Measurements from ENCODE around the gene B3GNT7. TPM values are rescaled to one million over a fixed set of nuclear protein-coding genes. Genes with fewer than 3 reads are reported as not detected.

The B3GNT7 gene
- total and polyA plus RNA-seq, 10 donors = 0.96 to 17.5 (median 11.4) TPM

- no peaks in the 10 kb centered on the region for H3K27me3 ChIP-seq (replicated peaks in 1 of 7)
- H3K27ac ChIP-seq = no peak overlapping the region
- H3K36me3 ChIP-seq = peaks cover 0 to 11% (median 0%) of the 10 kb centered on the region in 6 donors
- intact Hi-C loops (cut with DNase I; ENCODE audit: low total_unique reads) = no loop called here
- peaks cover 0 to 34% (median 18%) of the 10 kb centered on the region in 6 donors for H3K4me1 ChIP-seq
- no peak overlapping the region for H3K4me3 ChIP-seq
- 66 to 73% (median 69%) methylated on average over 22 of the region's 22 CpGs for WGBS, 5 donors
- no peaks in the 10 kb centered on the region for H3K9me3 ChIP-seq
- TF ChIP-seq POLR2AphosphoS5 (IDR thresholded peaks at IDR 0.05) = peak in 2 of 3 donors; percentile 22 to 45
- no peak for TF ChIP-seq CTCF (IDR thresholded peaks at IDR 0.05 in 8 of 11, conservative IDR thresholded peaks at IDR 0.05 in 3 of 11)
- DNase-seq = peak; percentile 73
Observed at GRCh38 chr2:231364961-231365810, 30.3 kb upstream of the B3GNT7 start.

- TF ChIP-seq POLR2AphosphoS5 (IDR thresholded peaks at IDR 0.05) (no peak), CTCF (IDR thresholded peaks at IDR 0.05 in 8 of 11, conservative IDR thresholded peaks at IDR 0.05 in 3 of 11) (no peak), POLR2A (IDR thresholded peaks at IDR 0.05) (no peak)
- Histone ChIP-seq H3K27ac (no peak overlapping the region), H3K9me3 (no peaks in the 10 kb centered on the region), H3K27me3 (replicated peaks in 1 of 7) (no peaks in the 10 kb centered on the region), H3K4me3 (no peak overlapping the region), H3K36me3 (no peaks in the 10 kb centered on the region), H3K4me1 (peaks cover 0 to 20% (median 13%) of the 10 kb centered on the region in 6 donors)
- peak; percentile 55 for DNase-seq
- 91 to 96% (median 92%) methylated on average over 8 of the region's 8 CpGs for WGBS, 5 donors
- intact Hi-C loops (cut with DNase I; ENCODE audit: low total_unique reads) = no loop called here
Observed at GRCh38 chr2:231367178-231367577, 28.3 kb upstream of the B3GNT7 start.

- Histone ChIP-seq H3K36me3 (no peaks in the 10 kb centered on the region), H3K27ac (no peak overlapping the region), H3K4me1 (peaks cover 0 to 5% (median 2%) of the 10 kb centered on the region in 6 donors), H3K27me3 (replicated peaks in 1 of 7) (no peaks in the 10 kb centered on the region), H3K9me3 (no peaks in the 10 kb centered on the region), H3K4me3 (no peak overlapping the region)
- no peak for TF ChIP-seq POLR2A (IDR thresholded peaks at IDR 0.05)
- TF ChIP-seq CTCF (IDR thresholded peaks at IDR 0.05 in 8 of 11, conservative IDR thresholded peaks at IDR 0.05 in 3 of 11) = no peak
- no peak for TF ChIP-seq POLR2AphosphoS5 (IDR thresholded peaks at IDR 0.05)
- peak; percentile 59 for DNase-seq
- intact Hi-C loops (cut with DNase I; ENCODE audit: low total_unique reads) = no loop called here
- 79 to 87% (median 81%) methylated on average over 17 to 23 of the region's 23 CpGs for WGBS, 5 donors
Observed at GRCh38 chr2:231369580-231370428, 25.7 kb upstream of the B3GNT7 start.

- no peak for DNase-seq
- intact Hi-C loops (cut with DNase I; ENCODE audit: low total_unique reads) = no loop called here
Observed at GRCh38 chr2:231370429-231370748, 25.1 kb upstream of the B3GNT7 start.

More at GRCh38 chr2:231370429-231370748, 25.1 kb upstream of the B3GNT7 start:
- TF ChIP-seq CTCF (IDR thresholded peaks at IDR 0.05 in 8 of 11, conservative IDR thresholded peaks at IDR 0.05 in 3 of 11) = no peak
- TF ChIP-seq POLR2AphosphoS5 (IDR thresholded peaks at IDR 0.05) = no peak
- TF ChIP-seq POLR2A (IDR thresholded peaks at IDR 0.05) = no peak
- H3K4me1 ChIP-seq = peaks cover 0 to 5% (median 0%) of the 10 kb centered on the region in 6 donors
- no peaks in the 10 kb centered on the region for H3K36me3 ChIP-seq
- H3K4me3 ChIP-seq = no peak overlapping the region
- H3K27ac ChIP-seq = no peak overlapping the region
- H3K27me3 ChIP-seq (replicated peaks in 1 of 7) = no peaks in the 10 kb centered on the region
- WGBS, 5 donors = 87 to 98% (median 89%) methylated on average over 3 to 6 of the region's 6 CpGs
- H3K9me3 ChIP-seq = no peaks in the 10 kb centered on the region

Measured in spleen (tissue), 11 donors.